GM18909 (cell line): Measurements from ENCODE around the gene FIGNL1.
"Not testable (repeated sequence)": the region's sequence is repeated elsewhere in the genome, so short reads cannot be mapped to it uniquely, and the experiment has no call there.

ENCODE experiments used
- ATAC-seq: cut with Tn5 transposase; IDR thresholded peaks from one replicate; pipeline ENCODE4 v1.9.1; 2021; ENCODE audit warnings: mild to moderate bottlenecking; ENCODE audit not compliant: unreplicated experiment, poor library complexity

FIGNL1 gene

DNA sequence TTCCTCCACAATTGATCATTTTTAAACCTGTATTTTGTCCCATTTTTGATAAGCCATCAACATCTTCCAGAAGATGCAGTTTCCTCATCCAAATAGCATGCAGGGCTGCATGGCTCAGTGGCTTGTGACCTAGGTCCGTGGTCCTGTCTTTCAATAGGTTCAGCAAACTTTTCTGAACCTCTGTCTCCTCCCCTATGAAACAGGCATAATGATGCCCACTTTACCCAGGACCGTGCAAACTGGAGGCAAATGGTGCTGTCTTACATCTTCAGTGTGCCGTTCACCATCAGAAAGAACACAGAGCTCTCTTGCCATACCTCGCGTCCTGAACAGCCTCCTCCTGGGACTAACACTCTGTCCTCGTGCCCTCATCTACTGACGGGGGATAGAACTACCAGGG lies 22.3 kb upstream of the FIGNL1 start:
- no peak for ATAC-seq

DNA sequence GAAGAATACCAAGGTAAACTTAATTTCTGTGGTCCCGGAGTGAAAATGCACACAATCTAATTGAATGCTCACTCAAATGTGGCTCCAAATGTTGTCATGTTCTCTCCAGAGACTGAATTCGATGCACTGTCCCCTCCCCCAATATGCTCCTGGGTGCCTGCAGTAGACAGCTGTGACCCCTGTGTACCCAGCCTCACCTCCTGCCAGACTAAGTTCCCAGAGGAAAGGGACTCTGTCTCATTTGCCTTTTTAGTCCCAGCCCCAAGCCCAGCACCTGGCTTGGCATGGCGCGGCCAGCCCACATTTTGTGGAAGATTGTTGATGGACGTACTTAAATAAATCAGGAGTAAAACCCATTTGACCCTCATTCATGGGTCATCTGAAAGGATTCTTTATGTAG lies 21.8 kb upstream of the FIGNL1 start:
- ATAC-seq, result no peak

DNA sequence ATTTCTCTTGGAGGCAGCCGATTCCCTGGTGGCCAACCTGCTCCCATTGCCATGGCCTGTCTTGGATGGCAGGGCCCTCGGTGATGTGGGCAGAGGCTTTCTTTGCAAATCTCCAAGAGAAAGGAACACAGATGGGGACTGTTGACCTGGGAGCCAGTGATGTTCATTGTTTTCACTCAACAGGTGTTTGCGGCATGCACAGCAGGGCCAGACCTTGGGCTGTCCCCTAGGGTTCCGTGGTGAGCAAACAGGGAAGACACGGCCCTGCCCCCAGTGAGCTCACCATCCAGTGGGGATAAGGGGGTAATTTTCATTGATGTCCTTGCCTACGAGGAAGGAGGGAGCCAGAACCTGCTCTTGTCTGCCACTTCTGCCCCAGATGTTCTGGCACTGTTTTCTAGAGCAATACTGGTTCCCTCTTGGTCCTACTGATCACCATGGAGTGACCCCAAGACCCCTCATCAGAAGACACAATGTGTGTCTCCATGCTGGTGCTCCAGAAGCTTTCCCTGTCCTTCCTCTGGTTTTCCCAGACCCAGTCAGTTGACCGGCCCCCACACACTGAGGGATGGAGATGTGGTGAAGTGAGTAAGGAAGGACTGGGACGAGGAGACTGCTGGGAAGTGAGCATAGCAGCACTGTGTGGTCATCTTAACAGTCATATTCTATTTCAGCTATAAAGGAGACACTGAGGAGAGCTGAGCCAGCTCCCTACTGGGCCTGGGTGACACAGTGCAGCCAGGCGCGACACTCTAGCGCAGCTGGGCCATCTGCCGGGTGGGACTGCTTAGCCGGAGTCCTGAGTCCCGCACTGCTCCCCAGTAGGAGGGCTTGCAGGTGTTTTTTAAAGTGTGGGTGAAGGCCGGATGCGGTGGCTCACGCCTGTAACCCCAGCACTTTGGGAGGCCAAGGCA lies 20.4 kb upstream of the FIGNL1 start:
- no peak for ATAC-seq

DNA sequence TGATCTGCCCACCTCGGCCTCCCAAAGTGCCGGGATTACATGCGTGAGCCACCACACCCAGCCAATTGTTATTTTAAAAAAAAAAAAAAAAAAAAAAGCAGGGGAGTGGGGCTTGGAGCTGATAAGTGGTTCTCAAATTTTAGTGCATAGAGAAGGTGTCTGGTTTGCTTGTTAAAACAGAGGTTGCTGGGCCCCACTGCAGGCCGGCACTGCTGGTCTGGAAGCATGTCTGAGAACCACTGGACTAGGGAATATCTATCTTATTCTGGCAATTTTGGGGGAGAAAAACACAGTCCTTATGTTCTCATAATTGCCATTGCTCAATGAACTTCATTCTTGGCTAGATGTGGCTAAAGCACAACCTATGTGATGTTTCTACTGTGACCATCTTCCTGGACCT lies 19.0 kb upstream of the FIGNL1 start:
- no peak for ATAC-seq

DNA sequence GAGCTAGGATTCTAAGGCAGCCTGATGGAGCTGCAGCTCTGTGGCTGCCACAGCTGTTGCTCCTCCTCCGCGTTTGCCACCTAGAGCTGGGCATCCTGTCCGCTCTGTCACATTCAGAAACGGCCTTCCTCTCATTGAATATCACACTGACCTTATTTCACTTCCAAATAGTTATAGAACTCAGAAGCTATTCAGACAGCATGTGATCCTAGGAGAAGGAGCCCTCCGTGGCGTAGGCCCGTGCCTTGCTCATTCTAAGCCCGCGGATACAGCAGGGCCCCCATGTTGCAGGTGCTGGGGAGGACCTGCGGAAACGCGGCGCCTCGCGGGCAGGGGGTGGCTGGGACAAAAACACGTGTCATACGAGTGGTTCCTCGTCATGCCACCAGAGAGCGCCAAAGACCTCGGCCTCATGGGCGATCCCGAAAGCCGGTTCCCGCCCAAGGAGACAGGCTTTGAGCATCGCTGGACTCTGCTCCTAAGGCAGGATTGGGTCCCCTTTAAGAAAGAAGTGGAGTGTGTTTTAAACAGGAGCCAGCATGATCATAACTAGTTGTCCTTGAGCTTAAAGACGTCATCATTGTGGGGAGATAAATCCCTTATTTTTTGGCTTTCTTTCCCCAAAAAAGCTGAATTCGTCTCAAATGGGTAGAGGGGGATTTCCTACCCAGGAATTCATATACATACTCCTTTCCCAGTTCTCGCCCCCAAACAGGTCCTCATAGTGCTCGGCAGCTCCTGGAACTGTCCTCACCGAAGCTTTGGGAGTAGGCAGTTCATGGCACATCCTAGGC lies 17.9 kb upstream of the FIGNL1 start:
- peak; percentile 91 for ATAC-seq

DNA sequence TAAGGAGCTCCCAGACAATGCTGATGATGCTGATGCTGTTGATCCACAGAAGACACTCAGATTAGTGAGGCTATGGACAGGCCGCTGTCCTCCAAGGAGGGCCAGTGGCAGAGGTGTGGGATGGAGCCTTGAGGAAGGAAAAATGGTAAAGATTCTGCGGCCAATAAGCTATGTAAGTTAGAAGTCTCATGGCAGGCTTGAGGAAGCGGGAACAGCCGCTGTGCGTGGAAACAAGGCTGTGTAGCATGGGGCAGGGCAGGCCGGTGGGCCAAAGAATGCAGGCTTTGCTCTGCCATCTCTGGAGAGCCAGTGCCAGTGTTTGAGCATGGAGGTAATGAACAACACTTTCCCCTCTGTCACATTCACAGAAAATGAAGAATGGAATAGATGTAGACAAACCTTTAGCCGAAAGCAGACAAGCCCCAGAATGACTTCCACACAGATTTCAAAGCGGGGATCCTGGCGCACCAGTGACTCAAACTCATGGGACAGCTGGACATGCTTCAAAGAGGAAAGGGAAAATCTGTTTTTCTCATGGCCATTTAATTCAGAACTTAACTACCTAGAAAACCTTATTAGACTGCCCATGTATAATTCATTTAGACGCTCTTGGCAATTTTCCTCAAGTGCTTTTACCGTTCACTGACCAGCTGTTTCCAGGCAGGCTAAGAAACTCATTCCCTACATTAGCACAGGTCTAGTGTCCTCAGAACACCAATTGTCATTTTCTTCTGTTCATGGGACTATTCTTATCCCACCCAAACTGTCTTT lies 16.9 kb upstream of the FIGNL1 start:
- ATAC-seq, result no peak

DNA sequence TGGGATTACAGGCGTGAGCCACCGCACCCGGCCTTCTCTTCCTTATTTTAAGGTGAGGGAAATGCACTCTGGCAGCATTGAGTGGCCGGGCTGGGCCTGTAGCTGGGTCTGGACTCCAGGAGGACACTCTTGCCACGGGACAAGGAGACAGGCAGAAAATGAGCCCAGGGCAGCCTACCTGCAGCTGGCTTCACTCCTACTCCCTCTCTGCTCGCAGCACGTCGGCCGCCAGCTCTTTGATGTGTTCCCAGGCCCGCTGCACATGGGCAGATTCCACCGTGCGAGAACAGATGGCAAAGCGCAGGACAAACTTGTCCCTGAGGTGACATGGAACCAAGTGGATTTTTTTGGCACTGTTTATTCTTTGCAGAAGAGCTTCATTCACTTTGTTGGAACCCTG lies 12.9 kb upstream of the FIGNL1 start:
- no peak for ATAC-seq

DNA sequence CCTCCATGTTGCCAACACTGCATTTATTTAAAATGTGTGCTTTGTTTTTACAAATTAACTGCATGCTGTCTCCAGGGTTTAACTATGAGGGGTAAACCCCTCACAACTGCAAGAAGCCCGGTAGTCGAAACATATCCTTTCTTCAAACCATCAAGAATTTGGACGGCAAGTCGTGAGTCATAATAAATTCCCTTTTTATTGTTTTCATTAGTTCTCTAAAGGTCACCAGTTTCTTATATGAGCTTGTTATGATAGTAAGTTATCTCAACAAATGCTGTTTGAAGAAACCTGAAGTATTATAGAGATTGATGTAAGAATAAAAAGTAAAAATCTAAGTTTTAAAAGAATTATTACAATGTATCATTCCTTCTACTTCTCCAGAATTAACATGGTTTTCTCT lies 12.2 kb upstream of the FIGNL1 start:
- ATAC-seq, result no peak

DNA sequence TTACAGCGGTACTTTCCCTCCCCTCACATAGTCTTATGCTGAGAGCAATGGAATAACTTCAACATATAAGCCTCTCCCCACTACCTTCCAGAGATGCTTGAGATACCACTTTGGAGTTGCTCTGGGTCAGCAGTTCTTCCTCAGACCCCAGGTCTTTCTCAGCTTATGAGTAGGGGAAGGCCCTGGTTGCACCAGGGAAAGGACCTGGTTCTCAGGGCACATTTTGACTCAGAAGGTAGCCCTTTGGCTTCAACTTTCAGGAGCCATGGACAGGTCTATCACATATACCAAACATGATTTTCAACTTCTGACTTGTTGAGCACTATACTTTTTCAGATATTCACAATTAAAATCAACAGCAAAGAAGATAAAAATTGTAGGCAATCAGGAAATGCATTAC lies 11.5 kb upstream of the FIGNL1 start:
- no peak for ATAC-seq

DNA sequence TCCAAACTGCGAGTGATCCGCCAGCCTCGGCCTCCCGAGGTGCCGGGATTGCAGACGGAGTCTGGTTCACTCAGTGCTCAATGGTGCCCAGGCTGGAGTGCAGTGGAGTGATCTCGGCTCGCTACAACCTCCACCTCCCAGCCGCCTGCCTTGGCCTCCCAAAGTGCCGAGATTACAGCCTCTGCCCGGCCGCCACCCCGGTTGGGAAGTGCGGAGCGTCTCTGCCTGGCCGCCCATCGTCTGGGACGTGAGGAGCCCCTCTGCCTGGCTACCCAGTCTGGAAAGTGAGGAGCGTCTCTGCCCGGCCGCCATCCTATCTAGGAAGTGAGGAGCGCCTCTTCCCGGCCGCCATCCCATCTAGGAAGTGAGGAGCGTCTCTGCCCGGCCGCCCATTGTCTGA lies 9.0 kb upstream of the FIGNL1 start:
- ATAC-seq, result not testable (repeated sequence)

DNA sequence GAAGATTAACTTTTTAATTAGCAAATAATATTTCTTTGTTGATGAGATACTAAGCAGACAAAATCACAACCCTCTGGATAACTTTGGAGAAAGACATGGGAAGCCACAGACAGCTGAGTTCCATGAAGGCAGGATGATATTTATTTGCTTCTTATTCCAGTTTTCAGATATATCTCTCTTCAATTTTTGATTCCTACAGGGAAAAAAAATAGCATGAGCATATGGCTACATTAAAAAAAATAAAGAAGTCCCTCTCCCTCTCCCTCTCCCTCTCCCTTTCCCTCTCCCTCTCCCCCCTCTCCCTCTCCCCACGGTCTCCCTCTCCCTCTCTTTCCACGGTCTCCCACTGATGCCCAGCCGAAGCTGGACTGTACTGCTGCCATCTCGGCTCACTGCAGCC lies 8.5 kb upstream of the FIGNL1 start:
- ATAC-seq, result not testable (repeated sequence)

DNA sequence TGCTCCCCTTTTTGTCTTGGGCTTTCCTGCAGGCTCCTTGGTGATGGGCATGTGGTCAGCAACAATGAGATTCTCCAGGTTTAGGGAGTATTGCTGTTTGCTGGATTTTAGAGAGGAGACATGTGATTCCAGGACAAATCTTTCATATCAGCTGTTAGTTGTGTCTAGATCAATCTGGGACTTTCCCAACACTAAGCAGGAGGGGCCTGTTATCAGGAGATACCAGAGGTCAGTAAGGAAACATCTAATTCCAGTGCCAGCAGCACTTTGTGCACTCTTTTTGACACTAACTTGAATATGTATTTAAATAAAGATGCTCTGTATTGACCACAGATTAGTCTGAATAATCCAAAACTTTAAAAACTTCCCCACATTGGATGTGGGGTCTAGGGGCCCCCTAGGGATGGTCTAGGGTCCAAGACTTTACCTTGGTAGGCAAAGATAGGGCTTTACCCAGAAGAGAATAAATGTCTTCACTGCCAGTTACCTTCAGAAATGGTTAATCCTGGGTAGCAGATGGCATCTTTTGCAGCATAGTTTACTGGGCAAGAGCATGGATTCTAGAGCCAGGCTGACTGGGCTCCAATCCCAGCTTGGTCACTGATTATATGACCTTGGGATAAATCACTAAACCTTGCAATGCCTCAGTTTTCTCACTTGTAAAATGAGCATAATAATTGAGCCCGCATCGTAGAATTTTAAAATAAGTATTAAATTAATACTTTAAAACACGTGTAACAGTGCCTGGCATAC lies 6.4 kb upstream of the FIGNL1 start:
- no peak for ATAC-seq

DNA sequence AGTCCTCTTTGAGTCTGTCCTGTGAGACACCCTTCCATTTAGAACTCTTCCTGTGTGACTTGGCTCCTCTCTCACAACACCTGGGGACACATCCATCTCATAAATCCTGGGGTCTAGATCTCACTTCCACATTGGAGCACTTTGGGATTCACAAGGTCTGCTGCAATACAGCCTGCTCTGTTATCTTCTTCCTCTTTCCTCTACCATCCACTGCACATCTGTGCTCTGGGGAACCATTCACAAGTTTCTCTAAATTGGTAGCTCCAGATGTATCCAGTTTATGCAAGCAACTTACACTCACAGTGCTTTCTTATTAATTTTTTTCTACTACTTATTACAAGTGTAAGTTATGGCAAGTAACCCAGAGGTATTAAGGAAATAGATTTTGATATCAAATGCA lies 5.5 kb upstream of the FIGNL1 start:
- ATAC-seq, result no peak

DNA sequence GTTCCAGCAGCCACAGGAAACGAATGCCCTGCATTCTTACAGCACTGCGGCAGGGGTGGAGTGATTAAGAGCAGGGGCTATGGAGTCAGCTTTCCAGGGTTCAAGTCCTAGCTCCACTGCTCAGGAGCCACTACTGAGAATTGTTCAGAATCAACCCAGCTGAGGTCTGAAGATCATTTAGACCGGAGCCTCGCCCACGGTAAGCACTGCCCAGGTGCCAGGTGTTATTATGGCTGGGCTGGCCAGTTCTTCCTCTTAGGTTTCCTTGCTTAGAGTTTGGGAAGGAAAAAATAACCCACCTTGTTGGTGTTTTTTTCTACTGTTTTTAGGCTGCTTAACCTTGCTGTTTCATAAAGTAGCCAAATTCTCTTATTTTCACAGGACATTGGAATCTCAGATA lies 4.8 kb upstream of the FIGNL1 start:
- ATAC-seq, result no peak

DNA sequence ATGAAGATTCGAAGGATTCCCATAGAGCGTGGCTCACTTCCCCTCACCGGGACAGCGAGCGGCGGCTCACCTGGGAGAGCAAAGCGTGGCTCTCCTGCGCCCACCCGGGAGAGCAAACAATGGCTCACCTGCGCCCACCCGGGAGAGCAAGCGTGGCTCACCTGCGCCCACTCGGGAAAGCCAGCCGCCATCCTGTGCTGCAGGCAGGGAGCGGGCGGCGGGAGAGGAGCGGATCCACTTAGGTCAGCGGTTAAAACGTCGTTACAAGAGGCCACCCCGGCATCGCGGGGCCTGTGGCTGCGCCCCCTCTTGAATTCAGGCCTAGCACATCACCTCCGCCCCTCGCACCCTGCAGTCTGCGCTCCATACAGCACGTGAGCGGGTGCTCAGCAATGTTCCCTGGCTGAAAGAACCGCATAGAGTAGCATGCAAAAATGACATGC lies 461 bp upstream of the FIGNL1 start:
- ATAC-seq, result no peak

DNA sequence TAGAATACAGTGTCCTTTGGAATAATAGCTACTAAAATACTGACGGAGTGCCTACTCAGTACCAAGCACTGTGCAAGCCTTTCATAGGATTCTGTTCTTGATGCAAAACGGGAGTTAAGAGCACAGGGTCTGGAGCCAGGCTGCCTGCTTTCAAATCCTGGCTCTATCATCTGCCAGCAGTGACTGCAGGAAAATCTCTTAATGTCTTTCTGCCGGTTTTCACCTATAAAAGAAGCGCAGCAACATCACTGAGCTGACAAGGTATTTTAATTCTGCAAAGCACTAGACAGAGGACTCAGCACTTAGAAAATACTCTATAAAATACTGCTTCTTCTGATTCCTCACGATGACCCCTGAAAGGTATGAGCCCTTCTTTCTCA lies 659 bp downstream of the FIGNL1 start:
- ATAC-seq, result no peak

DNA sequence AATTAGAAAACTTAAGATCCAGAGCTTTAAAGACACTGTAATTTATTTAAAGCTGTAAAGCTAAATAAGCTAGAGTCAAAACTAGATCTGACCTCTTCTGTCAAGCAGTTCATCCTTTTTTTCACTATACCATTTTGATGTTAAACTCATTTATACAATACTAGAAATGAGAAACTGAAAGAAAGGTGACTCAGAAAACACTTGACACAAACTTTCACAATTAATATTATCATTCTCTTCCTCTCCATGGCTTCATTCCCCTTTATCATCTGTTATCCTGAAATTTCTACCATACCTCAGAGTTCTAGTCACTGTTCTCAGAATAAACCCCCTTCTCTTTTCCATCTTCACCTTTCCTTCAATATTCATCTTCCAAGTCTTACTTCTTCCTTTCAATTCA lies 1.3 kb downstream of the FIGNL1 start:
- peak; percentile 30 for ATAC-seq

DNA sequence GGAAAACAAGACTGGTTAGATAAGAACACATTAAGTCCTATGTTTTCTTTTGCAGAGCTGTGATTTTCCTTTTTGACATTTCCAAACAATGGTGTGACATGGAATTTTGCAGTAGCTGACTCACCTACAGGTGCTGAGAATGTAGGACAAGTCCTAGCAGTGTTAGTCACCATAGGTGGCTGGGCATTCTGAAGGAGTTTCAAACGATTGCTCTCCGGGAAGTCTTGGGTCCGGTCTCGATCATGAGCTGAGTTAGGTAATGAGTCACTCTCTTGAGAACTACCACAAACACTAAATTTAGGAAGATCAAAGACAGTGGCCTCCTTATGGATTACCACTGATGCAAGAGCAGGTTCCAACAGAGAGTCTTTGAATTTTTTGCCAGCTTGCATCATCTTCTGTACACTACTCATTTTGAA lies 3.6 kb downstream of the FIGNL1 start:
- ATAC-seq, result peak; percentile 38

DNA sequence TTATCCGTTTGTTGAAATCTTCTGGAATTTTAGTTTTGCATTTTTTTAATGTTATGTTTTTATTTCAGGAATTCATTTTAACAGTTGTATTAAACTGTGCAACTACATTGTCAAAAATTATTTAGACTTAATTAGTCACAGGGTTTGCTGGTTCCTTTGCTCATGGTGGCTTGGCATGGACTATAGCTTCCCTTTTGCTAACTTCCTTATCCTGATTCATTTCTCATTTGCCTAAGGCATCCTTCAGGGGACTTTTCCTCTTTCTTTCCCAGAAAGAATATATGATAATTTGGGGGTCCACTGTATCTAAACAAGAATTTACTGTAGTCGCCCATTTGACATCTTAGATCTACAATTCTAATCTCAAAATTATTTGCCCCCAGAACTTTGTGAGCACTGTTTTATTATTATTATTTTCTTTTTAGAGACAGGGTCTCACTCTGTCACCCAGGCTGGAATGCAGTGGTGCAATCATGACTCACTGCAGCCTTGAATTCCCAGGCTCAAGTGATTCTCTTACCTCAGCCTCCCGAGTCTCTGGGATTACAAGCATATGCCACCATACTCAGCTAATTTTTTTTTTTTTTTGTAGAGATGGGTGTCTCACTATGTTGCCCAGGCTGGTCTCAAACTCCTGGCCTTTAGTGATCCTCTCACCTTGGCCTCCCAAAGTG lies 13.9 kb downstream of the FIGNL1 start:
- ATAC-seq, result no peak
